GM18909 (cell line): ENCODE measurements around the gene RNF25.
"Not testable (repeated sequence)": the region's sequence is repeated elsewhere in the genome, so short reads cannot be mapped to it uniquely, and the experiment has no call there.

Source experiments
- ATAC-seq: cut with Tn5 transposase; IDR thresholded peaks from one replicate; pipeline ENCODE4 v1.9.1; 2021; ENCODE audit warnings: mild to moderate bottlenecking; ENCODE audit not compliant: unreplicated experiment, poor library complexity

RNF25 gene

DNA sequence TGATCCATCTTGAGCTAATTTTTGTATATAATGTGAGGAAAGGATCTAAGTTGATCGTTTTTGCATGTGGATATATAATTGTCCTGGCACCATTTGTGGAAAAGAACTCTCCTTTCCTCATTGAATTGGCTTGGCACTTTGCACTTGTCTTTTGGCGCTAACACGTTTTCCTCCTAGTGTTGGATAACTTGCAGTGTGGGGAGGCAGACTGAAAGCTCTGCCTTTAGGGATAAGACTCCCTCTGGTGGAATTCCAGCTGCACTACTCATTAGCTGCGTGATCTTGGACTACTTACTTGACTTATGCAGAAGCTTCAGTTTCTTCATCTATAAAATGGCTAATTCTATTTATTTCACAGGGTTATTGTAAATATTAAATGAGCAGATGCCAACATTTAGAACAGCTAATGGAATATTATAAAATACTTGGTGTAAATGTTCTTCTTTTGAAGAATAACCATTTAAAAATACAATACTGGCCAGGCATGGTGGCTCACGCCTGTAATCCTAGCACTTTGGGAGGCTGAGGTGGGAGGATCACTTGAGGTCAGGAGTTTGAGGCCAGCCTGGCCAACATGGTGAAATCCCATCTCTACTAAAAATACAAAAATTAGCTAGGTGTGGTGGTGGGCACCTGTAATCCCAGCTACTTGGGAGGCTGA, 15.7 kb upstream of the RNF25 start:
- not testable (repeated sequence) for ATAC-seq

DNA sequence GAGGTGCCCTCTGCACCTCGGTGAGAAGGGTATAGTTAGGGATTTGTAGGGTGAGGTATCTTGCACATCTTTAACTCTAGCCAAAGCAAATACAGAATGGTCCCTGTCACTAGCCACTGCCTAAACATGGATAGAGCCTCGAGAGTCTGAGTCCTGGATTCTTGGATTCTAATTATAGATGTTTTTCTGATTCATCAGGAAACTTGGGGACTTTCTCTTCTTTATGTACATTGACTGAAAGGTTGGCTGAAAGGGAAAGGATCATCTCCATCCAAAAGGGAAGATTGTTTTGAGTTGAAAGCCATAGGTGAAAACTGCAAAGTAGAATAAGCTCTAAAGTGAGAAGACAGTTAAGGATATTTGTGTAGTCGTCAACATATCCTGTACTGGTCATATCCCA, 8.3 kb upstream of the RNF25 start:
- no peak for ATAC-seq

DNA sequence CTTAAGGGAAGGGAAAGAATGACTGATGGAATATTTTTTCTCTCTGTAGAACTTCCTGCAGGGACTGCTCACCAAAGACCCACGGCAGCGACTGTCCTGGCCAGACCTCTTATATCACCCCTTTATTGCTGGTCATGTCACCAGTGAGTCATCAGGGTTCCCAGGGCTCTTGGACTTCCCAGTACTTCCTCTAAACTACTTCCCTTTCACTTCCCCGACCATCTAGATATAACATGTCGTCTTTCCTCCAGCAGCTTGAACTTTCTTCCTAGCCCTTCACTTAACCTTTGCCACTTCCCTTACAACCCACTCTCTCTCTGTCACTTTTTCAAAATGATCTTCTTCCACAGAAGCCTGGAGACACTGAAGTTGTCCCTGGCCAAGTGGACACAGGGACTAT, 7.3 kb upstream of the RNF25 start:
- no peak for ATAC-seq

DNA sequence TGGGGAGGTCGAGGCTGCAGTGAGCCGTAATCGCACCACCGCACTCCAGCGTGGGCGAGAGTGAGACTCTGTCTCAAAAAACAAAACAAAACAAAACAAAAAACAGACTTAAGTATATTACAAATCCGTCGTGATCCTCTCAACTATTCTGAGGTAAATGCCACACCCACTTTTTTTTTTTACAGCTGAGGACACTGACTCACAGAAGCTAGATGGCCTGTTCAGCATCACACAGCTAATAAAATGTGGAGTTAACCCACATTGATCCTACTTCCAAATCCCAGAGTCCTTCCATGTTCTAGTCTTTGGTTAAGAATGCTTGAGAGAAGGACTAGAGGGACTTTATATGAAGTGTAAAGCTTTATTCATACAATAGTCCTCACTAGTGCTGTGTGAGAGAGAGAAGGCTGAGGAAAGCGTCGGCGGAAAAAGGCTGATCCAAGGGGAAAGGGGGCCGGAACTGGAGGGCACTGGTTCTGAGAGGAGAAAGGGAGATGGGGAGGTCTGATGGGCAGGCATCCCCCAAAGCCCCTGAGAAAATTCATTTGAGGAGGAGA, 627 bp downstream of the RNF25 start:
- ATAC-seq = no peak

DNA sequence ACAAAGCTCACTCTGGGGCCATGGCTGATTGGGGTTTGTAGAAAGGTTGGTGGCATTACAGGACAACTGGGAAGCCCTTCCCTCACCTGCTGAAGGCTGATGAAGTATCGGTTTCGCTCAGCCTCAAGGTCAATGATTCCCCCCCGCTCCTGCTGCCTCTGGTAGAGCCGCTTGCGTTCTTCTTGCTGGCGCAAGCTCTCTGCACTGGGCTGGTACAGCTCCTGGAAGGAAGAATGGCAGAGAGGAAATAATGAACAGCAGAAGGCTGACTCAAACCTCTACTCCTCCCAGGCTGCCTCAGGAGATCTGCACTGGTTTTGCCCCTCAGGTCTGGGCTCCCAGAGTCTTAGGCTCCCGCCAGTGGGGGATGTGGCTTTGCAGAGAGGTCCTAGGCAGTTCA, 7.1 kb downstream of the RNF25 start:
- no peak for ATAC-seq

GRCh38 chr2:218663901-218664300, 7.9 kb downstream of the RNF25 start:
- no peak for ATAC-seq

DNA sequence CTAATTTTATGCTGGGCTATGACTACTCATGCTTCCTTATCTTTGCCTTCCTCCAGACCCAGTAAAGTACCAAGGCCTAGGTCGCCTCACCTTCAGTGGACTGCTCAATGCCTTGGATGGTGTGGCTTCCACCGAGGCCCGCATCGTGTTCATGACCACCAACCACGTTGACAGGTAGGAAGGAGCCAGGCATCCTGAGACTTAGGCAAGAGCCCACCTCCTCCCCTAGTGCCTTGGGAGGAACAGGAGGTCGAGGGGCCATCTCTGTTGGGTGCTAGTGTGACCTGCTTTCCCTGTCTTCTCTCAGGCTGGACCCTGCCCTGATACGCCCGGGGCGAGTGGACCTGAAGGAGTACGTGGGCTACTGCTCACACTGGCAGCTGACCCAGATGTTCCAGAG, 9.0 kb downstream of the RNF25 start:
- ATAC-seq = no peak

DNA sequence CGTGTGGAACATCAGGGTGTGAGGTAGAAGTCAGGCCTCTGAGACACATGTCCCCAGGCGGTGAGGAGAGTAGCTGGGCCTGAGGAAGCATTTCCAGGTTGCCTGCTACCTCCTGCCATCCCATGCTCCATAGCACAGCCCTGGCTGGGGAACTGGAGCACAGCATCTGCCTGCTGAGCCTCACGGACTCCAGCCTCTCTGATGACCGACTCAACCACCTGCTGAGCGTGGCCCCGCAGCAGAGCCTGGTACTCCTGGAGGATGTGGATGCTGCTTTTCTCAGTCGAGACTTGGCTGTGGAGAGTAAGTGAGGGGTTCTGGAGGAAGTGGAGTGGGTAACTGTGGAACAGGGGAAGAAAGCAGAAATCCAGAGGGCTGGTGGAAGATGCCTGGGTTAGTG, 9.4 kb downstream of the RNF25 start:
- no peak for ATAC-seq

GRCh38 chr2:218659988-218660358, 11.8 kb downstream of the RNF25 start:
- ATAC-seq = no peak

DNA sequence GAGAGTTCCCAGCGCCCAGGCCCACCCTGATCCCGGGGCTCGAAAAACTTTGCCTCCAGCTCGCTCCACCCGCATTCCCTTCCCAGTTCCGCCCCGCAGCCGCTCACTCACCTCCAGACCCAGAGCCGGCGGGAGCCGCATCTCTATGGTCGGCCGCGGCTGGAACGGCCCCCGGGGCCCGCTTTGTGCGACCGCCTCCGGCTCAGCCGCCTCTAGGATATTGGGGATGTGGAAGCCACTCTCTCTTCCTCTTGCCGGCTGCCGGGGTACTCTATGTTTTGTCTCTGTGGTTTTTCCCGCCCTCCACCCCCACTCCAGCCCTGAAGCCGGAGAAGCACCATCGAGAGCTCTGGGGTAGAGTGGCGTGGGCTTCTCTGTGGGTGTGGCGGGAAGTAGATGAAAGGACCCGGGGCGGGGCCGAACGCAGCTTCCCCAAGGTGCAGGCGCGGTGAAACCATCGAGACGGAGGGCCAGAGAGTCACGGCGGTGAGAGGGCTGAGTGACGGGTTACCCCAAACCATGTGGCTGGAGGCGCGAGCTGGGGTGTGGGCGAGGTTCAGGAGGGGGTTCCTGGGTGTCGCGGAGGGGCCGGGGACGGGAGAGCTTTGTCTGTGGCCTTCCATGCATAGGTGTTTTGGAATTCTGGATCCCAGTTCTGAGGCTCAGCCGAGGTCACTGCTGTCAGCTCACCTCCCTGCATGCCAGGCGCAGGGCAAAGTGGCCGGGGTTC, 12.4 kb downstream of the RNF25 start, which contains the start of the genes BCS1L and ZNF142:
TSS of gene BCS1L (plus strand) at position 426 of the 730 bp plus-strand sequence. CDS start 1,305 bp downstream, outside the sequence.
TSS of gene ZNF142 (minus strand) at position 366 of the 730 bp plus-strand sequence. CDS start 3,194 bp downstream, outside the sequence.
- peak; percentile 93 for ATAC-seq

GRCh38 chr2:218658671-218659257, 13.0 kb downstream of the RNF25 start:
- peak; percentile 37 for ATAC-seq

- ATAC-seq = no peak
These were observed 16.1 kb downstream of the RNF25 start for GRCh38 chr2:218655751-218656150.

DNA sequence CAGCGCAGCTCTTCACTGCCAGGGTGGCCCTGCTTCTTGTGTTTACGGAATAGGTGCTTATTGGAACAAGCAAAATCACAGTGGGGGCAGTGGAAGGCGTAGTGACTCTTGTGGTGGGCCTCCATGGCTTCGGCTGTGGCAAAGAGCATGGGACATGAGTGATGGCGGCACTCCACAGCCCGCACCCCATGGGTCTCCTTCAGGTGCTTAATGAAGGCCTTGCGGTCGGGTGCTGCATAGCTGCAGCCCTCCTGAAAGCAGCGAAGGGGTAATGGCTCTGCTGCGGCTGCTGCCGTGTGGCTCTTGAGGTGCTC, 23.1 kb downstream of the RNF25 start:
- no peak for ATAC-seq

GRCh38 chr2:218648088-218648786, 23.6 kb downstream of the RNF25 start:
- peak; percentile 41 for ATAC-seq

- ATAC-seq = peak; percentile 77
These were observed 26.7 kb downstream of the RNF25 start for GRCh38 chr2:218645126-218645525.

DNA sequence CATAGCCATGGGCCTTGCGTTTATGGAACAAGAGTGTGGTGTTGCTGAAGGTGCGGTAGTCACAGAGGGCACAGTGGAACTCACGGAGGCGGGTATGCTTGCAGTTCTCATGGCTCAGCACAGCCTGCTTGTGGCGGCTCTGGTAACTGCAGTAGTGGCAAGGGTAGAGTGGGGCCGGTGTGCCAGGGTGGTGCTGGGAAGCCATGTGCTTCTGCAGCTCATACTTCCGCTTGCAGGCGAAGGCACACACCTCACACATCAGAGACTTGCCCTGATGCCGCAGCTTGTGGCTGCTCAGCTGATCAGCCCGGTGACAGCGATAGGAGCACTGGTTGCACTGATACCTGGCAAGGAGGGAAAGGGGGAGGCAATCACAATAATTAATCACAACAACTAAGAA, 27.1 kb downstream of the RNF25 start:
- no peak for ATAC-seq

DNA sequence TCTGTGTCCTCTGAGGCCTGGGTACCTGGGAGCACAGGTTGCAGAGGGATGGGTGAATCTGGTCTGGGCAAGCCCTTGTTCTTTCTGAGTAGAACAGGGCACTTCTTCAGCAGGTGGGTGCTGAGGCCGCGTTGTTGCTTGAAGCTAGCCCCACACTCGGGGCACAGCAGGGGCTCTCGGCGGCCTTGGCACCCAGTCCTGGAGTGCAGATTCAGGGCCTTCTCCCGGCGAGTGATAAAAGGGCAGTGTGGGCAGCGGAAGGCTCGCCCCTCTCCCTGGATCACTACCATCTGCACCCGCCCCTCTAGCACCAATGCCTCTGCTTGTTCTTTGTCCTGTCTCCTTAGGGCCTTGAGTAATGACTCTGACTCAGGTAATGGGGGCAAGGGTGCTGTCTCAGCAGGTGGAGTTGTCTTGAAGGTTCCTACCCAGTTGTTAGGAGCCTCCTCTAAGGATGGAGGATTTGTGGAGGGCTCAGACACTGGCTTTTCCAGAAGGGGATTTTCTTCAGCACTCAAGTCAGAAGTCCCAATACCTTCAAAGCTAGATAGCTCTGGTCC, 28.0 kb downstream of the RNF25 start:
- no peak for ATAC-seq

- no peak for ATAC-seq
These were observed 29.0 kb downstream of the RNF25 start for GRCh38 chr2:218642786-218643185.

DNA sequence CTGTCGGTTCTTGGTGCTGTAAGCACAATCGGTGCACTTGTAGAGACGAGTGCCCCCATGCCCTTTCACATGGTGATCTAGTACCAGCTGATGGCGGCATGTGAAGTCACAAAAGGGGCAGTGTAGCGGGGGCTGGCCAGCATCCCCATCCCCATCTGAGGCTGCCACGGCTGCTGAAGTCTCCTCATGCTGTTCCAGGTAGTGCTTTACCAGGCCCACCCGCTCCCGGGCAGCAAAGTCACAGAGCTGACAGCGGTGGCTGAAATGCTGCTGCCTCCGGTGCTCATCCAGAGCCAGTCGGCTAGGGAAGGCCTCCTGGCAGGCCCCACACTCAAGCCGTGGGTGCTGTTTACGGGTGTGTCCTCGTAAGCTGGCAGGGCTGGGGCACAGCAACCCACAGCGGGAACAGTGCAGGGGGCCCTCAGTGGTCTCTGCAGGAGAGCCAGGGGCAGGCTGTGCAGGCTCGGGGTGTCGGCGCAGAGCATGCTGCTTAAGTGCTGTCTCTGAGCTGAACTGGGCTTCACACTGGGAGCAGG, 29.6 kb downstream of the RNF25 start:
- ATAC-seq = no peak

DNA sequence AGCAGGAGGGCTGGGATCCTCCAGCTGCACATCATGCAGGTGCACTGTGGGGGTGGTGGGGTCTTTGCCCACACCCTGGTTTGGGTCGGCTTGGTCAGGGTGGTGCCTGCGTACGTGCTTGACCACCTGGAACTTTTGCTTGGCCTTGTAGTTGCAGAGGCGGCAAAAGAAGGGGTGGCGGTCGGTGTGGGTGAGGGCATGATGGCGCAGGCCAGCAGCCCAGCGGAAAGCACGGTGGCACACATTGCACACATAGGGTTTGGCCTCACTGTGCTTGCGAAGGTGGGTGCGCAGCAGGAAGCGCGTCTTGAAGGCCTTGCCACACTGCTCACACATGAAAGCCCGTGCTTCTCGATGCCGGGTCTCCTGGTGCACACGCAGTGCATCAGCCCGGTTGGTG, 33.4 kb downstream of the RNF25 start:
- ATAC-seq = no peak
